K562 treated with DMSO at 1 percent for 12 hours (cell line): Measurements from ENCODE around the gene C5orf58. TPM values are rescaled to one million over a fixed set of nuclear protein-coding genes. Genes with fewer than 3 reads are reported as not detected.

Experiments
- total RNA-seq: library from RNA; unstranded; fragments of 300-600 nt; gene quantifications from 2 replicates; pipeline ENCODE4 v1.2.3, GENCODE V29; 2022; ENCODE audit not compliant: insufficient read depth

C5orf58 gene
- not detected in 2 replicates for total RNA-seq

DNA sequence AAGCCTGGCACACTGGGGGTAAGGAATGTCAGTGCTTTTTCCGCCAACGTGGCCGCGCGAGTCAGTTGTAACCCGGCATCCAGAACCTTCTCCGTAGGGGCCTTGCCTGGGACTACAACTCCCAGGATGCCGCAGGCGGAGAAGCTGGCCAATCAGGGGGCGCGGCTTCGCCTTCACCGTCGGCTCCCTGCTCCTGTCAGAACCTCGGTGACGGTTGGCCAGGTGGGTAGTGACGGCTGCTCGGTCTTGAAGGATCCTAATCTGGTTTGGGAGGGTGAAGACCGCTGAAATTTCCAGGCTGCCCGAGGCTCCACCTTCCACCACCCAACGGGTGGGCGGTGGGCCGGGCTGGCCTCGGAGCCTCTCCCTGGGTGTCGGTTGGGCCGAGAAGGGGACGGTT is at the start of gene C5orf58:
TSS of gene C5orf58 (plus strand) at position 200 of the 400 bp plus-strand sequence. CDS start 1,992 bp downstream, outside the sequence.

Other genes with a start within 250 kb of the C5orf58 start
- gene FOXI1, start 127.1 kb upstream of the C5orf58 start, total RNA-seq, result not detected in 2 replicates
- gene LCP2, start 64.8 kb downstream of the C5orf58 start, total RNA-seq, result 6.3 and 15.7 TPM in 2 replicates
- gene KCNMB1, start 156.4 kb downstream of the C5orf58 start, total RNA-seq, result not detected in 2 replicates